ENCODE measurements around the gene ZRANB3. TPM values are rescaled to one million over a fixed set of nuclear protein-coding genes. Genes with fewer than 3 reads are reported as not detected.

The ZRANB3 gene
- total RNA-seq, 1 experiment from 2014 or later = 15.9 TPM

DNA sequence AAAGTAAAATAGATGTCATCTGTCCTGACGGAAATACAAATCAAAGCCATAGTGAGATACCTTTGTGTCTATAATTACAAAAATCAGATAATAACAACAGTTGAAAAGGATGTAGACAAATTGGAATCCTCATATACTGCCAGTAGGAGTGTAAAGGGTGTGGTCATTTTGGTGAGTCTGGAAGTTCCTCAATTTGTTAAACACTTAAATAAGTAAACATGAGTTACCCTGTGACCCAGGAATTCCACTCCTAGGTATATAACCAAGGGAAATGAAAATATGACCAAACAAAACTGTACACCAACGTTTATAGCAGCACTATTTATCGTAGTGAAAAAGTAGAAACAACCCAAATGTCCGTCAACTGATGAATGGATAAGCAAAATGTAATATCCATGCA lies 24.3 kb upstream of the ZRANB3 start:
- TF ChIP-seq ZBTB21 (CRISPR knock-in tag; IDR thresholded peaks at IDR 0.05; ENCODE audit: borderline replicate concordance) (no peak), NFYB (CRISPR knock-in tag; conservative IDR thresholded peaks at IDR 0.05; ENCODE audit: low read depth) (no peak), HMGA2 (CRISPR knock-in tag; IDR thresholded peaks at IDR 0.05) (no peak), MAX (CRISPR knock-in tag; IDR thresholded peaks at IDR 0.05) (no peak), NFATC4 (CRISPR knock-in tag; IDR thresholded peaks at IDR 0.05) (no peak), ZNF423 (CRISPR knock-in tag; IDR thresholded peaks at IDR 0.05) (no peak), ZMAT4 (CRISPR knock-in tag; IDR thresholded peaks at IDR 0.05) (no peak), EMX1 (CRISPR knock-in tag; IDR thresholded peaks at IDR 0.05) (no peak), ARID4B (CRISPR knock-in tag; IDR thresholded peaks at IDR 0.05; ENCODE audit: borderline replicate concordance) (no peak), HMGXB4 (CRISPR knock-in tag; IDR thresholded peaks at IDR 0.05) (no peak), ZNF512 (CRISPR knock-in tag; IDR thresholded peaks at IDR 0.05; ENCODE audit: borderline replicate concordance) (no peak)
- TF ChIP-seq, protein P1, sequence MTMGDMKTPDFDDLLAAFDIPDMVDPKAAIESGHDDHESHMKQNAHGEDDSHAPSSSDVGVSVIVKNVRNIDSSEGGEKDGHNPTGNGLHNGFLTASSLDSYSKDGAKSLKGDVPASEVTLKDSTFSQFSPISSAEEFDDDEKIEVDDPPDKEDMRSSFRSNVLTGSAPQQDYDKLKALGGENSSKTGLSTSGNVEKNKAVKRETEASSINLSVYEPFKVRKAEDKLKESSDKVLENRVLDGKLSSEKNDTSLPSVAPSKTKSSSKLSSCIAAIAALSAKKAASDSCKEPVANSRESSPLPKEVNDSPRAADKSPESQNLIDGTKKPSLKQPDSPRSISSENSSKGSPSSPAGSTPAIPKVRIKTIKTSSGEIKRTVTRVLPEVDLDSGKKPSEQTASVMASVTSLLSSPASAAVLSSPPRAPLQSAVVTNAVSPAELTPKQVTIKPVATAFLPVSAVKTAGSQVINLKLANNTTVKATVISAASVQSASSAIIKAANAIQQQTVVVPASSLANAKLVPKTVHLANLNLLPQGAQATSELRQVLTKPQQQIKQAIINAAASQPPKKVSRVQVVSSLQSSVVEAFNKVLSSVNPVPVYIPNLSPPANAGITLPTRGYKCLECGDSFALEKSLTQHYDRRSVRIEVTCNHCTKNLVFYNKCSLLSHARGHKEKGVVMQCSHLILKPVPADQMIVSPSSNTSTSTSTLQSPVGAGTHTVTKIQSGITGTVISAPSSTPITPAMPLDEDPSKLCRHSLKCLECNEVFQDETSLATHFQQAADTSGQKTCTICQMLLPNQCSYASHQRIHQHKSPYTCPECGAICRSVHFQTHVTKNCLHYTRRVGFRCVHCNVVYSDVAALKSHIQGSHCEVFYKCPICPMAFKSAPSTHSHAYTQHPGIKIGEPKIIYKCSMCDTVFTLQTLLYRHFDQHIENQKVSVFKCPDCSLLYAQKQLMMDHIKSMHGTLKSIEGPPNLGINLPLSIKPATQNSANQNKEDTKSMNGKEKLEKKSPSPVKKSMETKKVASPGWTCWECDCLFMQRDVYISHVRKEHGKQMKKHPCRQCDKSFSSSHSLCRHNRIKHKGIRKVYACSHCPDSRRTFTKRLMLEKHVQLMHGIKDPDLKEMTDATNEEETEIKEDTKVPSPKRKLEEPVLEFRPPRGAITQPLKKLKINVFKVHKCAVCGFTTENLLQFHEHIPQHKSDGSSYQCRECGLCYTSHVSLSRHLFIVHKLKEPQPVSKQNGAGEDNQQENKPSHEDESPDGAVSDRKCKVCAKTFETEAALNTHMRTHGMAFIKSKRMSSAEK (CRISPR knock-in tag; IDR thresholded peaks at IDR 0.05; ENCODE audit: borderline replicate concordance) = no peak
- TF ChIP-seq, protein P2, sequence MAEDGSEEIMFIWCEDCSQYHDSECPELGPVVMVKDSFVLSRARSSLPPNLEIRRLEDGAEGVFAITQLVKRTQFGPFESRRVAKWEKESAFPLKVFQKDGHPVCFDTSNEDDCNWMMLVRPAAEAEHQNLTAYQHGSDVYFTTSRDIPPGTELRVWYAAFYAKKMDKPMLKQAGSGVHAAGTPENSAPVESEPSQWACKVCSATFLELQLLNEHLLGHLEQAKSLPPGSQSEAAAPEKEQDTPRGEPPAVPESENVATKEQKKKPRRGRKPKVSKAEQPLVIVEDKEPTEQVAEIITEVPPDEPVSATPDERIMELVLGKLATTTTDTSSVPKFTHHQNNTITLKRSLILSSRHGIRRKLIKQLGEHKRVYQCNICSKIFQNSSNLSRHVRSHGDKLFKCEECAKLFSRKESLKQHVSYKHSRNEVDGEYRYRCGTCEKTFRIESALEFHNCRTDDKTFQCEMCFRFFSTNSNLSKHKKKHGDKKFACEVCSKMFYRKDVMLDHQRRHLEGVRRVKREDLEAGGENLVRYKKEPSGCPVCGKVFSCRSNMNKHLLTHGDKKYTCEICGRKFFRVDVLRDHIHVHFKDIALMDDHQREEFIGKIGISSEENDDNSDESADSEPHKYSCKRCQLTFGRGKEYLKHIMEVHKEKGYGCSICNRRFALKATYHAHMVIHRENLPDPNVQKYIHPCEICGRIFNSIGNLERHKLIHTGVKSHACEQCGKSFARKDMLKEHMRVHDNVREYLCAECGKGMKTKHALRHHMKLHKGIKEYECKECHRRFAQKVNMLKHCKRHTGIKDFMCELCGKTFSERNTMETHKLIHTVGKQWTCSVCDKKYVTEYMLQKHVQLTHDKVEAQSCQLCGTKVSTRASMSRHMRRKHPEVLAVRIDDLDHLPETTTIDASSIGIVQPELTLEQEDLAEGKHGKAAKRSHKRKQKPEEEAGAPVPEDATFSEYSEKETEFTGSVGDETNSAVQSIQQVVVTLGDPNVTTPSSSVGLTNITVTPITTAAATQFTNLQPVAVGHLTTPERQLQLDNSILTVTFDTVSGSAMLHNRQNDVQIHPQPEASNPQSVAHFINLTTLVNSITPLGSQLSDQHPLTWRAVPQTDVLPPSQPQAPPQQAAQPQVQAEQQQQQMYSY (CRISPR knock-in tag; IDR thresholded peaks at IDR 0.05) = no peak
- TF ChIP-seq, protein P3, sequence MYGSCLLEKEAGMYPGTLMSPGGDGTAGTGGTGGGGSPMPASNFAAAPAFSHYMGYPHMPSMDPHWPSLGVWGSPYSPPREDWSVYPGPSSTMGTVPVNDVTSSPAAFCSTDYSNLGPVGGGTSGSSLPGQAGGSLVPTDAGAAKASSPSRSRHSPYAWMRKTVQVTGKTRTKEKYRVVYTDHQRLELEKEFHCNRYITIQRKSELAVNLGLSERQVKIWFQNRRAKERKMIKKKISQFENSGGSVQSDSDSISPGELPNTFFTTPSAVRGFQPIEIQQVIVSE (CRISPR knock-in tag; IDR thresholded peaks at IDR 0.05; ENCODE audit: borderline replicate concordance) = no peak
- TF ChIP-seq, protein P4, sequence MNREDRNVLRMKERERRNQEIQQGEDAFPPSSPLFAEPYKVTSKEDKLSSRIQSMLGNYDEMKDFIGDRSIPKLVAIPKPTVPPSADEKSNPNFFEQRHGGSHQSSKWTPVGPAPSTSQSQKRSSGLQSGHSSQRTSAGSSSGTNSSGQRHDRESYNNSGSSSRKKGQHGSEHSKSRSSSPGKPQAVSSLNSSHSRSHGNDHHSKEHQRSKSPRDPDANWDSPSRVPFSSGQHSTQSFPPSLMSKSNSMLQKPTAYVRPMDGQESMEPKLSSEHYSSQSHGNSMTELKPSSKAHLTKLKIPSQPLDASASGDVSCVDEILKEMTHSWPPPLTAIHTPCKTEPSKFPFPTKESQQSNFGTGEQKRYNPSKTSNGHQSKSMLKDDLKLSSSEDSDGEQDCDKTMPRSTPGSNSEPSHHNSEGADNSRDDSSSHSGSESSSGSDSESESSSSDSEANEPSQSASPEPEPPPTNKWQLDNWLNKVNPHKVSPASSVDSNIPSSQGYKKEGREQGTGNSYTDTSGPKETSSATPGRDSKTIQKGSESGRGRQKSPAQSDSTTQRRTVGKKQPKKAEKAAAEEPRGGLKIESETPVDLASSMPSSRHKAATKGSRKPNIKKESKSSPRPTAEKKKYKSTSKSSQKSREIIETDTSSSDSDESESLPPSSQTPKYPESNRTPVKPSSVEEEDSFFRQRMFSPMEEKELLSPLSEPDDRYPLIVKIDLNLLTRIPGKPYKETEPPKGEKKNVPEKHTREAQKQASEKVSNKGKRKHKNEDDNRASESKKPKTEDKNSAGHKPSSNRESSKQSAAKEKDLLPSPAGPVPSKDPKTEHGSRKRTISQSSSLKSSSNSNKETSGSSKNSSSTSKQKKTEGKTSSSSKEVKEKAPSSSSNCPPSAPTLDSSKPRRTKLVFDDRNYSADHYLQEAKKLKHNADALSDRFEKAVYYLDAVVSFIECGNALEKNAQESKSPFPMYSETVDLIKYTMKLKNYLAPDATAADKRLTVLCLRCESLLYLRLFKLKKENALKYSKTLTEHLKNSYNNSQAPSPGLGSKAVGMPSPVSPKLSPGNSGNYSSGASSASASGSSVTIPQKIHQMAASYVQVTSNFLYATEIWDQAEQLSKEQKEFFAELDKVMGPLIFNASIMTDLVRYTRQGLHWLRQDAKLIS (CRISPR knock-in tag; IDR thresholded peaks at IDR 0.05; ENCODE audit: borderline replicate concordance) = no peak
- CTCF ChIA-PET = no interaction called here
- ATAC-seq (no peak), DNase-seq (ENCODE audit: low spot score) (no peak)
- Mint-ChIP-seq H3K27ac (no peak overlapping the region), H3K27me3 (ENCODE audit: low read depth) (no peaks in the 10 kb centered on the region), H3K4me1 (peaks cover 17% of the 10 kb centered on the region), H3K9me3 (no peaks in the 10 kb centered on the region), H3K4me3 (no peak overlapping the region), H3K36me3 (0 out of 2 replicates have a peak, but pooled peaks cover 2% of the 10 kb centered on the region)
- POLR2A ChIA-PET = no interaction called here
